Pons (tissue), 1 donor: ENCODE results near the gene LRRC56.

ENCODE experiments used
- DNase-seq: peaks from one replicate; pipeline ENCODE4 v3.0.0-alpha.2; 2016; ENCODE audit warnings: low spot score

LRRC56 gene

DNA sequence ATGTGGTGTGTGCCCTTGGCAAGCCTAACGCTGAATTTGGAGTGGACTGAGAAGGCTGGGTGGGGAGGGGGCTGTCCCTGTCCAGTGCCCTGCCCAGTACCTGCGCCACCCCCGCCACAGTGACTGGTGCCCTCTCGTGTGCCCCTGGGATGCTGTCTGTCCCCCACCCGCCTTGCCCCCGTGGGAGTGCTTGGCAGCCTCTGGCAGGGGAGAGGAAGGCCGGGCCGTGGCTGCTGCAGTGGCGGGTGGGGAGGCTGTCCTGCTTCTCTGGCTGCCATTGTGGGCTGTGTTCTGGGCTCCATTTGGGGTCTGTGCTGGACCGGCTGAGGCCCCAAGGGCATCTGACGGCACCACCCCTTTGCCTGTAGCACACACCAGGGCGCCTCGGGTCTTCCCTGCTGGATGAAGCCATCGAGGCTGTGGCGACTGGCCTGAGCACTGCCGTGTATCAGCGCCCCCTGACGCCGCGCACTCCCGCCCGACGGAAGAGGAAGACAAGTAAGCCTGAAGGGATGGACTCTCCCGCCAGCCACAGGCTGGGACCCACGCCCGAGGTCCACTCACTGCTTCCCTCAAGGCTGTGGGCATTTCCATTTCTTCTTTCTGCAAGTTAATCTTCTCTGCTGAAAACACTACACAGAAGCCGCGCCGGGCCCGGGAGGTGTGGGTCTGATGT lies 60.8 kb downstream of the LRRC56 start:
- no peak for DNase-seq

DNA sequence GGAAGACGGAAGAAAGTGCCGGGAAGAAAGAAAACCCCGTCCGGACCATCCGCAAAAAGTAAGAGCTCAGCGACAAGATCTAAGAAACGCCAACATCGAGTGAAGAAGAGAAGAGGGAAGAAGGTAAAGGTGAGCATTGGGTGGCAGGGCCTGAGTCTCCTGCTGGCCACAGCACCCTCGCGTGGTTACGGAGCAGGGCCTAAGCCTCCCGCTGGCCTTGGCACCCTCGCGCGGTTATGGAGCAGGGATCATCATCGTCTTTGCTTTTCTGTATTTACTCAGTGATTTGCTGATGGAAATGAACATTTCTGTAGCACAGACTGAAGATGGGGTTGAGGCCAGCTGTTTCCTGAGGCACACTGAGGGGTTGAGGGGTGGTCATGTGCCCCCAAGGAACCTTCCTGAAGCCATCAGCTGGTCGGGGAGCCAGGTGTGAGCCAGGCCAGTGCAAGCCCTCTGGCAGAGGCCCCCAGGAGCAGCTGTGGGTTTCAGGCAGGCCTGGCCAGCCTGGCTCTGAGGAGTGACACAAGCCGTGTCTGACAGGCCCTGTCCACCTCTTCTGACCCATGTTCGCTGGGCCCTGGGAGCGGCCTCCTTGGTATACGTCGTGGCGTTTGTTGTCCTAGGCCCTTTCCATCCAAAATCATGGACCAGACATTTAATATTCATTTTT lies 64.4 kb downstream of the LRRC56 start:
- DNase-seq: no peak

DNA sequence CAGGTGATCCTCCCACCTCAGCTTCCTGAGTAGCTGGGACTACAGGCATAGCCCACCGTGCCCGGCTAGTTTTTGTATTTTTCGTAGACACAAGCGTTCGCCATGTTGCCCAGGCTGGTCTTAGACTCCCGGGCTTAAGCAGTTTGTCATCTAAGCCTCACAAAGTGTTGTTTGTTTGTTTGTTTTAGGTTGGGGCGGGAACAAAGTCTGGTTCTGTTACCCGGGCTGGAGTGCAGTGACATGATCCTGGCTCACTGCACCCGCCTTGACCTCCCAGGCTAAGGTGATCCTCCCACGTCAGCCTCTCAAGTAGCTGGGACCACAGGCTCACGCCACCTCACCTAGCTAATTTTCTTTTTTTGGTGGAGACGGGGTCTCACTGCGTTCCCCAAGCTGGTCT lies 65.8 kb downstream of the LRRC56 start:
- no peak for DNase-seq
